GM12878 (cell line): ENCODE measurements around the gene GPR107. TPM values are rescaled to one million over a fixed set of nuclear protein-coding genes. Genes with fewer than 3 reads are reported as not detected.

Experiments
- DPF2 ChIP-seq: fragments of 450-650 bp; IDR thresholded peaks from 2 replicates; pipeline ENCODE4 v1.6.1; 2017; ENCODE audit warnings: mild to moderate bottlenecking
- HCFC1 ChIP-seq: fragments of 150-350 bp; IDR thresholded peaks from 2 replicates; pipeline ENCODE4 v1.6.1; 2014; ENCODE audit warnings: low read length
- JUND ChIP-seq: IDR thresholded peaks from 2 replicates; pipeline ENCODE4 v1.6.1; 2012; ENCODE audit warnings: low read depth, mild to moderate bottlenecking, low read length, improper control_type of control experiment, moderate library complexity
- MTA3 ChIP-seq: IDR thresholded peaks from 2 replicates; pipeline ENCODE4 v1.6.1; 2012; ENCODE audit warnings: low read length, inconsistent platforms, borderline replicate concordance
- NR2C2 ChIP-seq: IDR thresholded peaks from 2 replicates; pipeline ENCODE4 v1.6.1; 2011; ENCODE audit warnings: borderline replicate concordance, low read depth; ENCODE audit not compliant: control insufficient read depth, insufficient read length
- POLR2AphosphoS2 ChIP-seq: IDR thresholded peaks from 2 replicates; pipeline ENCODE4 v1.6.1; 2011; ENCODE audit warnings: low read depth, mild to moderate bottlenecking, low read length, improper control_type of control experiment, moderate library complexity
- RB1 ChIP-seq: fragments of 450-650 bp; formaldehyde crosslinking; IDR thresholded peaks from 2 replicates; pipeline ENCODE4 v1.6.1; 2017; ENCODE audit warnings: mild to moderate bottlenecking, borderline replicate concordance
- REST ChIP-seq: IDR thresholded peaks from 2 replicates; pipeline ENCODE4 v1.6.1; 2012; ENCODE audit warnings: mild to moderate bottlenecking, low read depth, low read length
- SREBF1 ChIP-seq: IDR thresholded peaks from 2 replicates; pipeline ENCODE4 v1.6.1; 2012; ENCODE audit warnings: mild to moderate bottlenecking, low read length
- SREBF2 ChIP-seq: IDR thresholded peaks from 2 replicates; pipeline ENCODE4 v1.6.1; 2012; ENCODE audit warnings: mild to moderate bottlenecking, low read length
- SUPT20H ChIP-seq: IDR thresholded peaks from 2 replicates; pipeline ENCODE4 v1.6.1; 2011; ENCODE audit warnings: low read depth, mild to moderate bottlenecking, low read length, moderate library complexity, borderline replicate concordance; ENCODE audit not compliant: control insufficient read depth
- TCF7 ChIP-seq: IDR thresholded peaks from 2 replicates; pipeline ENCODE4 v1.6.1; 2014; ENCODE audit warnings: antibody characterized with exemption, borderline replicate concordance
- polyA plus RNA-seq, 11 experiments: library from polyadenylated mRNA; depleted of rRNA in 4 of 11; unstranded in 6 of 11; stranded (reverse) in 5 of 11; fragments of >200 nt; fragmentation: Nextera tagmentation in 4 of 11; fragmentation: Illumina TruSeq in 1 of 11; extraction: Ambion mirVana in 4 of 11; extraction: Trizol in 1 of 11; gene quantifications; 1 replicate in 1 of 11; 2 replicates in 10 of 11; pipeline versions ENCODE4 v1.2.1 to v1.2.3, GENCODE V29; 2011 to 2016; ENCODE audit warnings: inconsistent platforms in 2 of 11, missing spikeins in 2 of 11, low read depth in 1 of 11
- total RNA-seq, 4 experiments: library from RNA; depleted of rRNA in 3 of 4; stranded (reverse); fragments of >200 nt in 3 of 4; fragmentation: Illumina TruSeq in 1 of 4; extraction: Trizol in 1 of 4; gene quantifications; 2 replicates each; pipeline versions ENCODE4 v1.2.1 to v1.2.3, GENCODE V29; 2013 to 2021
- TF ChIP-seq, protein P1 (sequence below): fragments of 450-650 bp; IDR thresholded peaks from 2 replicates; pipeline ENCODE4 v1.6.1; 2016; ENCODE audit warnings: mild to moderate bottlenecking, moderate library complexity, borderline replicate concordance
- TF ChIP-seq, protein P2 (sequence below): fragments of 450-650 bp; conservative IDR thresholded peaks from 2 replicates; pipeline ENCODE4 v1.6.1; 2017; ENCODE audit warnings: mild to moderate bottlenecking, moderate library complexity
- TF ChIP-seq, protein P3 (sequence below): fragments of 450-650 bp; IDR thresholded peaks from 2 replicates; pipeline ENCODE4 v1.6.1; 2017; ENCODE audit warnings: mild to moderate bottlenecking, moderate library complexity

The GPR107 gene
- total and polyA plus RNA-seq, 10 of the 15 experiments (the other 5 are each of a cell fraction or from before 2014, with no cell fraction given): 2.7 to 21.4 (median 10.6) TPM

DNA sequence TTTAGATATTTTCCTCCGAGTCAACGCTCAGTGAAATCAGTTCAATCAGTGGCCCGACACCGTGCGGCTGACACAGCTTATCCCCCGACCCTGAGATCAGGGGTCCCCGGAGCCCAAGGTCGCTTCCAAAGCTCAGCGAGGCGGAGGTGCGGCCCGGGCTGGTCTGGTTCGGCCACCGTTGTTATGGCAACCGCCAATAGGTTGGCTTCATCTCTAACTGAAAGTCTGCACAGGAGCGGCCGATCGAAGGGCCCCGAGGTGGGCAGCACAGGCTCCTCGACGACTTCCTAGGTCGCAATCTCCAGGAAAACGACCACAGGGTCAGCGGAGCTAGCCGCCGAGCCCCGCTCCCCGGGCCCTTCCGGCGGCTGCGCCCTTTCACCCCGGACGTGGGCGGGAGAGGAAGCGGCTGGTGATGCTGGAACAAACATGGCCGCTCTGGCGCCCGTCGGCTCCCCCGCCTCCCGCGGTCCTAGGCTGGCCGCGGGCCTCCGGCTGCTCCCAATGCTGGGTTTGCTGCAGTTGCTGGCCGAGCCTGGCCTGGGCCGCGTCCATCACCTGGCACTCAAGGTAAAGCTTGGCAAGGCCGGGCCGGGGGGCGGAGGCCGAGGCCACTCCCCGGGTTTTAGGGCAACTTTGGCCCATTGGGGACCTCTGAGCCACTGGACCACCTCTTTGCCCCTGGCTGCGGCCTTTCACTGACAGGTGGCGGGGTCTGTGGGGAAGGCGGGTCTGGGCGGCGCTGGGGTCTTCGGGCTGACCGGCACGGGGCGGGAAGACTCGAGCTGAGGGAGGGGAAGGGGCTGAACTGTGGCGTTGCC is at the start of gene GPR107 (continued):
- TF ChIP-seq, protein P1, sequence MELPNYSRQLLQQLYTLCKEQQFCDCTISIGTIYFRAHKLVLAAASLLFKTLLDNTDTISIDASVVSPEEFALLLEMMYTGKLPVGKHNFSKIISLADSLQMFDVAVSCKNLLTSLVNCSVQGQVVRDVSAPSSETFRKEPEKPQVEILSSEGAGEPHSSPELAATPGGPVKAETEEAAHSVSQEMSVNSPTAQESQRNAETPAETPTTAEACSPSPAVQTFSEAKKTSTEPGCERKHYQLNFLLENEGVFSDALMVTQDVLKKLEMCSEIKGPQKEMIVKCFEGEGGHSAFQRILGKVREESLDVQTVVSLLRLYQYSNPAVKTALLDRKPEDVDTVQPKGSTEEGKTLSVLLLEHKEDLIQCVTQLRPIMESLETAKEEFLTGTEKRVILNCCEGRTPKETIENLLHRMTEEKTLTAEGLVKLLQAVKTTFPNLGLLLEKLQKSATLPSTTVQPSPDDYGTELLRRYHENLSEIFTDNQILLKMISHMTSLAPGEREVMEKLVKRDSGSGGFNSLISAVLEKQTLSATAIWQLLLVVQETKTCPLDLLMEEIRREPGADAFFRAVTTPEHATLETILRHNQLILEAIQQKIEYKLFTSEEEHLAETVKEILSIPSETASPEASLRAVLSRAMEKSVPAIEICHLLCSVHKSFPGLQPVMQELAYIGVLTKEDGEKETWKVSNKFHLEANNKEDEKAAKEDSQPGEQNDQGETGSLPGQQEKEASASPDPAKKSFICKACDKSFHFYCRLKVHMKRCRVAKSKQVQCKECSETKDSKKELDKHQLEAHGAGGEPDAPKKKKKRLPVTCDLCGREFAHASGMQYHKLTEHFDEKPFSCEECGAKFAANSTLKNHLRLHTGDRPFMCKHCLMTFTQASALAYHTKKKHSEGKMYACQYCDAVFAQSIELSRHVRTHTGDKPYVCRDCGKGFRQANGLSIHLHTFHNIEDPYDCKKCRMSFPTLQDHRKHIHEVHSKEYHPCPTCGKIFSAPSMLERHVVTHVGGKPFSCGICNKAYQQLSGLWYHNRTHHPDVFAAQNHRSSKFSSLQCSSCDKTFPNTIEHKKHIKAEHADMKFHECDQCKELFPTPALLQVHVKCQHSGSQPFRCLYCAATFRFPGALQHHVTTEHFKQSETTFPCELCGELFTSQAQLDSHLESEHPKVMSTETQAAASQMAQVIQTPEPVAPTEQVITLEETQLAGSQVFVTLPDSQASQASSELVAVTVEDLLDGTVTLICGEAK: peak; percentile 88
- TF ChIP-seq NR2C2 (peak; percentile 73), HCFC1 (no peak), SUPT20H (no peak), SREBF2 (no peak), POLR2AphosphoS2 (0 out of 2 replicates have a peak, but pooled peaks have one; percentile 33), TCF7 (no peak), DPF2 (peak; percentile 81), REST (no peak), JUND (no peak), RB1 (0 out of 2 replicates have a peak, but pooled peaks have one; percentile 59), MTA3 (no peak), SREBF1 (no peak)
- TF ChIP-seq, protein P2, sequence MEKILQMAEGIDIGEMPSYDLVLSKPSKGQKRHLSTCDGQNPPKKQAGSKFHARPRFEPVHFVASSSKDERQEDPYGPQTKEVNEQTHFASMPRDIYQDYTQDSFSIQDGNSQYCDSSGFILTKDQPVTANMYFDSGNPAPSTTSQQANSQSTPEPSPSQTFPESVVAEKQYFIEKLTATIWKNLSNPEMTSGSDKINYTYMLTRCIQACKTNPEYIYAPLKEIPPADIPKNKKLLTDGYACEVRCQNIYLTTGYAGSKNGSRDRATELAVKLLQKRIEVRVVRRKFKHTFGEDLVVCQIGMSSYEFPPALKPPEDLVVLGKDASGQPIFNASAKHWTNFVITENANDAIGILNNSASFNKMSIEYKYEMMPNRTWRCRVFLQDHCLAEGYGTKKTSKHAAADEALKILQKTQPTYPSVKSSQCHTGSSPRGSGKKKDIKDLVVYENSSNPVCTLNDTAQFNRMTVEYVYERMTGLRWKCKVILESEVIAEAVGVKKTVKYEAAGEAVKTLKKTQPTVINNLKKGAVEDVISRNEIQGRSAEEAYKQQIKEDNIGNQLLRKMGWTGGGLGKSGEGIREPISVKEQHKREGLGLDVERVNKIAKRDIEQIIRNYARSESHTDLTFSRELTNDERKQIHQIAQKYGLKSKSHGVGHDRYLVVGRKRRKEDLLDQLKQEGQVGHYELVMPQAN: peak; percentile 68; the same call in 1 of the 2 replicates
- TF ChIP-seq, protein P3, sequence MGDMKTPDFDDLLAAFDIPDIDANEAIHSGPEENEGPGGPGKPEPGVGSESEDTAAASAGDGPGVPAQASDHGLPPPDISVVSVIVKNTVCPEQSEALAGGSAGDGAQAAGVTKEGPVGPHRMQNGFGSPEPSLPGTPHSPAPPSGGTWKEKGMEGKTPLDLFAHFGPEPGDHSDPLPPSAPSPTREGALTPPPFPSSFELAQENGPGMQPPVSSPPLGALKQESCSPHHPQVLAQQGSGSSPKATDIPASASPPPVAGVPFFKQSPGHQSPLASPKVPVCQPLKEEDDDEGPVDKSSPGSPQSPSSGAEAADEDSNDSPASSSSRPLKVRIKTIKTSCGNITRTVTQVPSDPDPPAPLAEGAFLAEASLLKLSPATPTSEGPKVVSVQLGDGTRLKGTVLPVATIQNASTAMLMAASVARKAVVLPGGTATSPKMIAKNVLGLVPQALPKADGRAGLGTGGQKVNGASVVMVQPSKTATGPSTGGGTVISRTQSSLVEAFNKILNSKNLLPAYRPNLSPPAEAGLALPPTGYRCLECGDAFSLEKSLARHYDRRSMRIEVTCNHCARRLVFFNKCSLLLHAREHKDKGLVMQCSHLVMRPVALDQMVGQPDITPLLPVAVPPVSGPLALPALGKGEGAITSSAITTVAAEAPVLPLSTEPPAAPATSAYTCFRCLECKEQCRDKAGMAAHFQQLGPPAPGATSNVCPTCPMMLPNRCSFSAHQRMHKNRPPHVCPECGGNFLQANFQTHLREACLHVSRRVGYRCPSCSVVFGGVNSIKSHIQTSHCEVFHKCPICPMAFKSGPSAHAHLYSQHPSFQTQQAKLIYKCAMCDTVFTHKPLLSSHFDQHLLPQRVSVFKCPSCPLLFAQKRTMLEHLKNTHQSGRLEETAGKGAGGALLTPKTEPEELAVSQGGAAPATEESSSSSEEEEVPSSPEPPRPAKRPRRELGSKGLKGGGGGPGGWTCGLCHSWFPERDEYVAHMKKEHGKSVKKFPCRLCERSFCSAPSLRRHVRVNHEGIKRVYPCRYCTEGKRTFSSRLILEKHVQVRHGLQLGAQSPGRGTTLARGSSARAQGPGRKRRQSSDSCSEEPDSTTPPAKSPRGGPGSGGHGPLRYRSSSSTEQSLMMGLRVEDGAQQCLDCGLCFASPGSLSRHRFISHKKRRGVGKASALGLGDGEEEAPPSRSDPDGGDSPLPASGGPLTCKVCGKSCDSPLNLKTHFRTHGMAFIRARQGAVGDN: peak; percentile 94
